Lower lobe of right lung (tissue), 2 donors: ENCODE results near the gene SETD1A. TPM values are rescaled to one million over a fixed set of nuclear protein-coding genes. Genes with fewer than 3 reads are reported as not detected.
"Not testable (repeated sequence)": the region's sequence is repeated elsewhere in the genome, so short reads cannot be mapped to it uniquely, and the experiment has no call there.

Experiments used
- ATAC-seq, 2 donors: fragments of 200-7000 bp; cut with Tn5 transposase; one replicate each; pipeline ENCODE4 v1.9.1; 2020 to 2022; ENCODE audit warnings: mild to moderate bottlenecking in 2 of 2, moderate library complexity in 2 of 2
- DNase-seq: peaks from one replicate; pipeline ENCODE4 v3.0.0-alpha.2; 2020
- H3K27ac ChIP-seq: fragments of 200-600 bp; one replicate; pipeline ENCODE4 v1.8.0; 2022
- H3K27me3 ChIP-seq: fragments of 200-600 bp; one replicate; pipeline ENCODE4 v1.8.0; 2022; ENCODE audit warnings: low read depth
- H3K36me3 ChIP-seq: fragments of 200-600 bp; one replicate; pipeline ENCODE4 v1.8.0; 2022; ENCODE audit warnings: mild to moderate bottlenecking
- H3K4me1 ChIP-seq: fragments of 200-600 bp; one replicate; pipeline ENCODE4 v1.8.0; 2022
- H3K4me3 ChIP-seq: fragments of 200-600 bp; one replicate; pipeline ENCODE4 v1.8.0; 2022; ENCODE audit warnings: mild to moderate bottlenecking
- H3K9me3 ChIP-seq: fragments of 200-600 bp; one replicate; pipeline ENCODE4 v1.8.0; 2022
- intact Hi-C: fragments of 100-400 bp; cut with DNase I; formaldehyde crosslinking; loops from one replicate; pipeline ENCODE4 v1.11.0; 2022
- total RNA-seq: library from RNA; stranded (reverse); fragmentation: NEBNext Ultra II Directional; extraction: Animal tissue kit (Norgen Biotek cat#: 25700); gene quantifications from one replicate; pipeline ENCODE4 v1.2.1, GENCODE V29; 2021
- TF ChIP-seq, protein P1 (sequence below): fragments of 200-600 bp; IDR thresholded peaks from one replicate; pipeline ENCODE4 v1.8.0; 2022; ENCODE audit warnings: antibody characterized with exemption, mild to moderate bottlenecking
- donor health status: DM: no; HTN: yes; CAD: no; lungs with severe emphysema.

The SETD1A gene
- total RNA-seq, 1 donor from 2014 or later, result 15.0 TPM

DNA sequence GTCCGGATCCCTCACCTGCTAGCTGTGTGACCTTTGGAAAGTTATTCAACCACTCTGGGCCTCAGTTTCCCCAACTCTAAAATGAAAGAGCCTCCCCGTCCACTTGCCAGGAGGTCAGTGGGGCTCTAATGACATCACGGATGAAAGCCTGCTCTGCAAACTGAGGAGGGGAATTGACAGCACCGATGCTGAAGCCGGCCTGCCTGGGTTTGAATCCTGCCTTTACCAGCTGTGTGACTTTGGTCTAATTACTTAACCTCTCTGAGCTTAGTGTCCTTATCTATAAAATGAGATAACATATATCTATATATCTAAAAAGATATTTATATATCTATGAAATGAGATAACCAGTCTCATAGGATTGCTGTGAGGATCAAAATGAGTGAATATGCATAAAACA, 51.0 kb downstream of the SETD1A start:
- Histone ChIP-seq H3K4me3 (no peak overlapping the region), H3K9me3 (no peaks in the 10 kb centered on the region), H3K27me3 (peaks cover 54% of the 10 kb centered on the region), H3K4me1 (no peaks in the 10 kb centered on the region), H3K27ac (no peak overlapping the region), H3K36me3 (no peaks in the 10 kb centered on the region)
- ATAC-seq (no peak), DNase-seq (no peak)
- intact Hi-C loops, result no loop called here
- TF ChIP-seq, protein P1, sequence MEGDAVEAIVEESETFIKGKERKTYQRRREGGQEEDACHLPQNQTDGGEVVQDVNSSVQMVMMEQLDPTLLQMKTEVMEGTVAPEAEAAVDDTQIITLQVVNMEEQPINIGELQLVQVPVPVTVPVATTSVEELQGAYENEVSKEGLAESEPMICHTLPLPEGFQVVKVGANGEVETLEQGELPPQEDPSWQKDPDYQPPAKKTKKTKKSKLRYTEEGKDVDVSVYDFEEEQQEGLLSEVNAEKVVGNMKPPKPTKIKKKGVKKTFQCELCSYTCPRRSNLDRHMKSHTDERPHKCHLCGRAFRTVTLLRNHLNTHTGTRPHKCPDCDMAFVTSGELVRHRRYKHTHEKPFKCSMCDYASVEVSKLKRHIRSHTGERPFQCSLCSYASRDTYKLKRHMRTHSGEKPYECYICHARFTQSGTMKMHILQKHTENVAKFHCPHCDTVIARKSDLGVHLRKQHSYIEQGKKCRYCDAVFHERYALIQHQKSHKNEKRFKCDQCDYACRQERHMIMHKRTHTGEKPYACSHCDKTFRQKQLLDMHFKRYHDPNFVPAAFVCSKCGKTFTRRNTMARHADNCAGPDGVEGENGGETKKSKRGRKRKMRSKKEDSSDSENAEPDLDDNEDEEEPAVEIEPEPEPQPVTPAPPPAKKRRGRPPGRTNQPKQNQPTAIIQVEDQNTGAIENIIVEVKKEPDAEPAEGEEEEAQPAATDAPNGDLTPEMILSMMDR, result no peak

DNA sequence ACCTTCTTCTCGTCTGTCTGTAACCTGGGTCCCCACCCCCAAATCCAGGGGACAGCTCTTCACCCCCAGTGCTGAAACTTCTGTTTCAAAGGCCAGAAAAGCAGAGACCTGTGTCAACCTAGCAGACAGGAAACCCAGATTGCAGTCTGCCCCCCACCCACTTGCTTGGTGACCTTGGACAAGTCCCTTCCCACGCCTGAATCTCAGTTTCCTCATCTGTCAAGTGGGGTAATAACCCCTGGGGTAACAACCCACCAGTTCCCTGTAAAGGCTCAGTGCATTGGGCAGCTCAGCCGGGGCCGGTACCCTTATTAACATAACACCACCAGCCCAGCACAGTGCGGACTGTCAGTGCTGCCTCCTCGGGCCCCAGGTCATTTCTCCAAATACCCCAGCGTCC, 51.6 kb downstream of the SETD1A start:
- DNase-seq, result no peak
- Histone ChIP-seq H3K4me1 (no peaks in the 10 kb centered on the region), H3K27me3 (peaks cover 54% of the 10 kb centered on the region), H3K27ac (no peak overlapping the region), H3K9me3 (no peaks in the 10 kb centered on the region), H3K36me3 (no peaks in the 10 kb centered on the region), H3K4me3 (no peak overlapping the region)
- TF ChIP-seq, protein P1, result no peak
- intact Hi-C loops, result no loop called here
- ATAC-seq, result peak in 1 of 2 donors; percentile 7

DNA sequence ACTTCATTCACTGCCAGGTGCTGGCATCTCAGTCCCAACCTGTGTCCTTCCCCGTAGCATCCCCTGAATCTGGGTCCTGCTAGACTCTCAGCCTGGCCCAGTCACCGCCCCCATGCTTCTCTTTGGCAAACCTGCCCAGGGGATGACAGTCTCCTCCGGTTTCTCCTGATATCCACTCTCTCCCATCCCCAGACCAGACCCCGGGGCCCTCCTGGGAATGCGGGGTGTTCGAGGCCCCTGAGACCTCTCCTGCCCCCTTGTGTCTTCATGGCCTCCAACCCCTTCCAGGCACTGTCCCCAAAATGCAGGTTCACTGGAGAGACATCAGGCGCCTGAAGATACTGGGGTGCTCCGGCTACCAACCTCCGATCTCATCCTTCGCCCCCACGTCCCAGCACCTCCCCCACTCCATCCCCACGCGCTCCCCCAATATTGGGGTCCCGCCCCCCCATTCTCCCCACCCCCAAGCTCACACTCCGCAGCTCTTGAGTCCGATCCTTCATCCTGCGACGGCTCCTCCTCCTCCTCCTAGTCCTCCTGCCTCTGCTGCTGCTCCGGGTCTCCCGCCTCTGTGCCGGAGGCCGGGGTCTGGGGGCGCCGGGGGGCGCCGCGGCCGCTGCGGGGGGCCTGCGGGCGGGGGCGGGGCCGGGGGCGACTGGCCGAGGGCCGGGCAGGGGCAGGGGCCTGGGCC, 52.5 kb downstream of the SETD1A start:
- no peaks in the 10 kb centered on the region for H3K9me3 ChIP-seq
- no peak overlapping the region for H3K4me3 ChIP-seq
- no peaks in the 10 kb centered on the region for H3K4me1 ChIP-seq
- H3K36me3 ChIP-seq, result no peaks in the 10 kb centered on the region
- no peak for ATAC-seq
- TF ChIP-seq, protein P1, result no peak
- no peak for DNase-seq
- intact Hi-C loops, result no loop called here
- H3K27me3 ChIP-seq, result peaks cover 54% of the 10 kb centered on the region
- H3K27ac ChIP-seq, result no peak overlapping the region

DNA sequence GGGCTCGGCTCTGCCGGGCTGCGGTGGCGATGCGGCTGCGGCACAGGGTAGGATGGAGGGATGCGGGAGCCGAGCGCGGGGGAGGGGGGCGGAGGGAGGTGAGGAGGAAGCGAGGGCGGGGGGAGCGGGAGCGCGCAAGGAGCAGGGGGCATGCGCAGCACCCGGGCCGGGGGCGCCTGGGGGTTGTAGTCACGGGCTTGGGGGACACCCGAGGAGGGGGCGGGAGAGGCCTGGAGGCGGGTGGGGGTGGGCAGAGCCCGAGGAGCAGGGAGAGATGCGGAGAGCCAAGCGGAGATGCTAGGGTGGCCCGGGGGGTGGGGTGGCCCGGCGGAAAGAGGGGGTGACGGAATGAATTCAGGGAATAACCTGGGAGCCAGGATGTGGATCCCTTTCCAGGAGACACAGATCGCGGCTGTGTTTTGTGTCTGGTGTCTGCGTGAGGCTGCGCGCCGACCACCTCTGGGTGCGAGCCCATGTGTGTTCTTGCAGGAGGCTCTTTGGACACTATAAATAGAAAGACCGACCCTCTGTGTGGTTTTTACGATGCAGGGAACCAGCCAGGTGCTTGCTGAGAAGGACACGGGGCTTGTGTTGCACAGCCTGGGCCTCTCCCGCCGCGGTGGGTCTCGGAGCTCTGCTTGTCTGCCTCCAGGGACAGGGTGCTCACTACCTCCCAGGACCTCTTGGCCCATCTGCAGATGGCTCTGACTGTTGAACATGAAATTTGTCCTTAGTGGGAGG, 53.2 kb downstream of the SETD1A start, which contains the start of gene STX1B:
TSS of gene STX1B (minus strand) at position 54 of the 741 bp plus-strand sequence. CDS start 242 bp downstream, outside the sequence.
- H3K36me3 ChIP-seq, result no peaks in the 10 kb centered on the region
- intact Hi-C loops, result no loop called here
- H3K4me1 ChIP-seq, result no peaks in the 10 kb centered on the region
- H3K4me3 ChIP-seq, result peak within 1 kb of the TSS; percentile 8
- no peaks in the 10 kb centered on the region for H3K9me3 ChIP-seq
- ATAC-seq (peak in 1 of 2 donors; percentile 22), DNase-seq (no peak)
- TF ChIP-seq, protein P1, result no peak
- no peak within 1 kb of the TSS for H3K27ac ChIP-seq
- H3K27me3 ChIP-seq, result peaks cover 54% of the 10 kb centered on the region

DNA sequence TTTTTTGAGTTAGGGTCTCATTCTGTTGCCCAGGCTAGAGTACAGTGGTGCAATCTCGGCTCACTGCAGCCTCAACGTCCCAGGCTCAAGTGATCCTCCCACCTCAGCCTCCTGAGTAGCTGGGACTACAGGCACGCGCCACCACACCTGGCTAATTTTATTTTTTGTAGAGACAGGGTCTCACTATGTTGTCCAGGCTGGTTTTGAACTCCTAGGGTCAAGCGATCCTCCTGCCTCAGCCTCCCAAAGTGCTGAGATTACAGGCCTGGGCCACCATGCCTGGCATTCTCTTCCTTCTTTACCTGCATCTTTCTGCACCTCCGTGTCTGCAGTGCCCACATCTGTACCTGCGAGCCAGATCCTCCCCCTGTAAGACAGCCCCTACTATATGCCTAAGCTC, 54.3 kb downstream of the SETD1A start:
- DNase-seq, ATAC-seq, H3K36me3 ChIP-seq, H3K4me3 ChIP-seq, H3K4me1 ChIP-seq, intact Hi-C loops, H3K9me3 ChIP-seq, H3K27ac ChIP-seq: not testable (repeated sequence)
- H3K27me3 ChIP-seq, result peaks cover 59% of the 10 kb centered on the region

DNA sequence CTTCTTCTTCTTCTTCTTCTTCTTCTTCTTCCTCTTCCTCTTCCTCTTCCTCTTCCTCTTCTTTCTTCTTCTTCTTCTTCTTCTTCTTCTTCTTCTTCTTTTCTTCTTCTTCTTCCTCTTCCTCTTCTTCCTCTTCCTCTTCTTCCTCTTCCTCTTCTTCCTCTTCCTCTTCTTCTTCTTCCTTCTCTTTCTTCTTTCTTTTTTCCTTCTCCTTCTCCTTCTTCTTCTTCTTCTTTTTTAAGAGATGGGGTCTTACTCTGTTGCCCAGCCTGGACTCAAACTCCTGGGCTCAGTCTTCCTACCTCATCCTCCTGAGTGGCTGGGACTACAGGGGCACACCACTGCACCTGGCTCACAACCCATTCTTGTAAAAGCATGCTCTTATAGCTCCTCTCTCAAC, 55.7 kb downstream of the SETD1A start:
- H3K4me1 ChIP-seq, H3K4me3 ChIP-seq, H3K9me3 ChIP-seq, intact Hi-C loops, H3K36me3 ChIP-seq, DNase-seq, H3K27ac ChIP-seq, ATAC-seq: not testable (repeated sequence)
- peaks cover 44% of the 10 kb centered on the region for H3K27me3 ChIP-seq
